ENCODE measurements around the gene KLHL1. TPM values are rescaled to one million over a fixed set of nuclear protein-coding genes. Genes with fewer than 3 reads are reported as not detected.

The KLHL1 gene
- total RNA-seq, 1 donor from 2014 or later = not detected

DNA sequence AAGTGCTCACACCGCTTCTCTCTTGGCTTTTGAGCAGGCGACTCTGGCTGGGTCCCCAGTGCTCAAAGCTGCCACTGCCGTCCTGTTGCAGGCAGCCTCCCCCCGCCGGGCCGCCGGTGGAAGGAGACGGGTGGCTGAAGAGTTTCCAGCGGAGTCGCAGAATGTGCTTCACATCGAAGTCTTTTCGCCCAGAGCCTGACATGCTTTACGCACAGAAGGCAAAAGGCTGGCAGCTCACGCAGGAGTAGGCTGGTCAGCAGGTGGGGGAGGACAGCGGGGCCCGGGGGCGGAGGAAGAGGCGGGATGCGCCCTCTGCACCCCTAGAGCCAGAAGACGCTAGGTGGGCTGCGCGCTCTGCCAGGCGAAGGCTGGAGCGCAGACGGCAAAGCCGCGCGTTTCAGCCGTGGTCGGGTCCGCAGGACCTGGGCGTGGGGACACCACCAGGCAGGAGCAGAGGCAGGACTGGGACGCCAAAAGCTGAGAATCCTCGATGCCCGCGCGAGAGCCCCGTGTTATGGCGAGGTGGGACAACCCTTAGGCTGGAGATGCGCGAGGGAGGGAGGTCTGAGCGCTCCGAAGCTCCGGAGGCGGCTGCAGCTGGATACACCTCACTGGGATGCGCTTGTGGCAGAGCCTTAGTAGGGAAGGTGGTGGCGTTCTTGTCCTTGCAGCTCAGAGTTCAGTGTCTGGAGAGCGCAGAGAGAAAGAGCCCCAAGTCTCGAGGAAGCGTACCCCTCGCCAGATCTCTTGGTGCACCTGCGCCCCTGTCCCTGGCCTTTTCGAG lies 562 bp downstream of the KLHL1 start, which contains the start of gene ATXN8OS:
Gene ATXN8OS (plus strand): TSS at position 329 of the 784 bp plus-strand sequence.
- H3K9me3 ChIP-seq = no peaks in the 10 kb centered on the region
- no peak within 1 kb of the TSS for H3K27ac ChIP-seq
- no peaks in the 10 kb centered on the region for H3K27me3 ChIP-seq
- H3K4me1 ChIP-seq = no peaks in the 10 kb centered on the region
- intact Hi-C loops (cut with DNase I) = no loop called here
- no peaks in the 10 kb centered on the region for H3K36me3 ChIP-seq
- no peak for DNase-seq (ENCODE audit: extremely low spot score in 2 of 2)
- TF ChIP-seq POLR2AphosphoS5 (IDR thresholded peaks at IDR 0.05; ENCODE audit: insufficient read depth in 1 of 2, low read depth in 1 of 2) (no peak), POLR2A (IDR thresholded peaks at IDR 0.05) (no peak)
- TF ChIP-seq, protein P1, sequence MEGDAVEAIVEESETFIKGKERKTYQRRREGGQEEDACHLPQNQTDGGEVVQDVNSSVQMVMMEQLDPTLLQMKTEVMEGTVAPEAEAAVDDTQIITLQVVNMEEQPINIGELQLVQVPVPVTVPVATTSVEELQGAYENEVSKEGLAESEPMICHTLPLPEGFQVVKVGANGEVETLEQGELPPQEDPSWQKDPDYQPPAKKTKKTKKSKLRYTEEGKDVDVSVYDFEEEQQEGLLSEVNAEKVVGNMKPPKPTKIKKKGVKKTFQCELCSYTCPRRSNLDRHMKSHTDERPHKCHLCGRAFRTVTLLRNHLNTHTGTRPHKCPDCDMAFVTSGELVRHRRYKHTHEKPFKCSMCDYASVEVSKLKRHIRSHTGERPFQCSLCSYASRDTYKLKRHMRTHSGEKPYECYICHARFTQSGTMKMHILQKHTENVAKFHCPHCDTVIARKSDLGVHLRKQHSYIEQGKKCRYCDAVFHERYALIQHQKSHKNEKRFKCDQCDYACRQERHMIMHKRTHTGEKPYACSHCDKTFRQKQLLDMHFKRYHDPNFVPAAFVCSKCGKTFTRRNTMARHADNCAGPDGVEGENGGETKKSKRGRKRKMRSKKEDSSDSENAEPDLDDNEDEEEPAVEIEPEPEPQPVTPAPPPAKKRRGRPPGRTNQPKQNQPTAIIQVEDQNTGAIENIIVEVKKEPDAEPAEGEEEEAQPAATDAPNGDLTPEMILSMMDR (IDR thresholded peaks at IDR 0.05) = no peak
- no peak within 1 kb of the TSS for H3K4me3 ChIP-seq

DNA sequence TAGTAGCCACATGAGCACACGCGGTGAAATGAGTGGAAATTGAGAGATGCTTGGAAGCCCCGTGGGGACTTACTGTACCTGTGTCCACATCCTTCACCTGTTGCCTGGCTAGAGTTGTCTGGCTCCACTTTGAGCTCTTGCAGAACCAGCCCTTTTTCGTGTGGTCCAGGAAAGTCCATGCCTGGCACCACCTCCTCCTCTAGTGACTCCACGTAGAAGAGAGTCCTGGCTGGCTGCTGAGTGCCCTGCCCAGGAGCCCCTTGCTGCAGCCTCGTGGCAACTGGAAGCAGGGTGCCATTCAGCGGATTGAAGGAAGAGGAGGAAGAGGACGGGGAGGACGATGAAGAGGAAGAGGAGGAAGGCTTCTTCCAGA lies 1.1 kb downstream of the KLHL1 start:
- intact Hi-C loops (cut with DNase I) = no loop called here
- TF ChIP-seq, protein P1 (IDR thresholded peaks at IDR 0.05) = no peak
- TF ChIP-seq POLR2AphosphoS5 (IDR thresholded peaks at IDR 0.05; ENCODE audit: insufficient read depth in 1 of 2, low read depth in 1 of 2) (no peak), POLR2A (IDR thresholded peaks at IDR 0.05) (no peak)
- no peaks in the 10 kb centered on the region for H3K36me3 ChIP-seq
- no peaks in the 10 kb centered on the region for H3K27me3 ChIP-seq
- no peaks in the 10 kb centered on the region for H3K9me3 ChIP-seq
- no peaks in the 10 kb centered on the region for H3K4me1 ChIP-seq
- no peak overlapping the region for H3K4me3 ChIP-seq
- H3K27ac ChIP-seq = no peak overlapping the region
- DNase-seq (ENCODE audit: extremely low spot score in 2 of 2) = no peak

DNA sequence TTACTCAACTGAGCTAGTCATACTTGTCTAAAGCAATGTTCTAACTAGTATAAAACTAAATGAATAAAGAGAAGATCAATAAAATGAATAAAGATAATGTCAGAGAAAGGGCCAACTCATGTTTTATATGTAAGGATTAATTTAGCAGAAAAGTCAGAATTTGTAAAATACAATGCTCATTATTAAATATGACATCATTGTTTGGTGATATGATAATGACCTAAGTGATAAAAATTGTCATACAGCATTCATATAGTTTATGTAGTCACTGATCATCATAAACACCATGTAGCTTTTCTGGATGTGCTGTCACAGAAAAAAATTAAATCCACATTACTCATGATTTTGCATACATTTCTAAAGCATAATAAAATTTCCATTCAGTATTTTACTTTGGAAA lies 3.8 kb downstream of the KLHL1 start:
- no peak overlapping the region for H3K27ac ChIP-seq
- no peaks in the 10 kb centered on the region for H3K27me3 ChIP-seq
- intact Hi-C loops (cut with DNase I) = no loop called here
- TF ChIP-seq, protein P1 (IDR thresholded peaks at IDR 0.05) = no peak
- no peaks in the 10 kb centered on the region for H3K4me1 ChIP-seq
- no peaks in the 10 kb centered on the region for H3K9me3 ChIP-seq
- DNase-seq (ENCODE audit: extremely low spot score in 2 of 2) = no peak
- H3K4me3 ChIP-seq = no peak overlapping the region
- no peaks in the 10 kb centered on the region for H3K36me3 ChIP-seq

DNA sequence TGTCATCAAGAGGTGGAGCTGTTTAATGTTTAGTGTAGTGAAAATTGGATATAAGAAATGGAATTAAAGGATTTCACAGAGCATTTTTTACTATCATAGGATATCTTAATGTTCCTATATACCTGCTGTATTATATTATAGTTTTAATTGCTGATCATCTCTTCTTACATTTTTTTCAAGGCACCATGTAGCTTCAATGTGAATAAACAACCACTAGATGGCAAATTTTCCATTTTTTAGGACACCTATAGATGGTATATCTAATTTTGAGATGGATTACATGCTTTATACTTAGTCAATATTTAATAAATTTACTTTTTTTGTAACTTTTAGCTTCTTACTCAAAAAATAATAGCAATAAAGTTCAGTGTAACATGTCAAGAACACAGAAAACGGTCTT lies 9.6 kb downstream of the KLHL1 start:
- no peak overlapping the region for H3K27ac ChIP-seq
- H3K27me3 ChIP-seq = no peaks in the 10 kb centered on the region
- H3K36me3 ChIP-seq = no peaks in the 10 kb centered on the region
- H3K9me3 ChIP-seq = no peaks in the 10 kb centered on the region
- intact Hi-C loops (cut with DNase I) = no loop called here
- no peak for DNase-seq (ENCODE audit: extremely low spot score in 2 of 2)
- no peaks in the 10 kb centered on the region for H3K4me1 ChIP-seq
- TF ChIP-seq POLR2A (IDR thresholded peaks at IDR 0.05) = no peak
- no peak for TF ChIP-seq POLR2AphosphoS5 (IDR thresholded peaks at IDR 0.05; ENCODE audit: insufficient read depth in 1 of 2, low read depth in 1 of 2)
- TF ChIP-seq, protein P1 (IDR thresholded peaks at IDR 0.05) = no peak
- H3K4me3 ChIP-seq = no peak overlapping the region

DNA sequence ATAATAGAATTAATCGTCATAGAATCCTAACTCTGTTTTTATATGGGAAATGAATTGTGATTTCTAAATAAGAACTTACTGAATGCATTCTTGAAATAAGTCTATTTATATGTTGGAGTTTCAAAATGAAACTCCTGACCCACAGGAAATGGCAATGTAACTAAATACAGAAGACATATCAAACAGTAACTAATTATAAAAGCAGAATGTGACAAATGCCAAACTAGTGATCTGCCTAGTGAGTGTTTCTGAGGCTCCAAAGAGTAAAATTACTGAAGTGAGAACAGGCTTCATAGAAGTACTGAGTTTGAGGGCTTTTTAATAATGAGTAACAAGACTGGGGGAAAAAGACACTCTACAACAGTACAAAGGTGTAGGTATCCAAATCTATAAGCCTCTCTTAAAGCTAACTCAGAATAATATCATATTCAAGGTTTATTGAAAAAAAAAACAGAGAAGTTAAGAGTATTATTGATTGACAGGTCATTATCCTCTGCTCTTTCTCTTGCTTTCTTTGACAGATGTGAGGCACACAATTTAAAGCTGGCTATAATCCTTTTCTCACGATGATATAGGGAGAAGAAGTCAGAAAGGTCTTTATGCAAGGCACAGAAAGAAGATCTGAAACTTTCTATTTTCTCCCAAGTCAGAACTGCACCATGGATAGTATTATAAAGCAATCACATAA lies 18.1 kb downstream of the KLHL1 start:
- H3K36me3 ChIP-seq = no peaks in the 10 kb centered on the region
- no peak overlapping the region for H3K4me3 ChIP-seq
- TF ChIP-seq POLR2AphosphoS5 (IDR thresholded peaks at IDR 0.05; ENCODE audit: insufficient read depth in 1 of 2, low read depth in 1 of 2) = no peak
- TF ChIP-seq POLR2A (IDR thresholded peaks at IDR 0.05) = no peak
- TF ChIP-seq, protein P1 (IDR thresholded peaks at IDR 0.05) = no peak
- no peak for DNase-seq (ENCODE audit: extremely low spot score in 2 of 2)
- H3K4me1 ChIP-seq = no peaks in the 10 kb centered on the region
- H3K27me3 ChIP-seq = no peaks in the 10 kb centered on the region
- intact Hi-C loops (cut with DNase I) = no loop called here
- no peak overlapping the region for H3K27ac ChIP-seq
- H3K9me3 ChIP-seq = no peaks in the 10 kb centered on the region

All from vagina (tissue), 2 donors.